KMS-11 (cell line): Measurements from ENCODE around the gene DDI2.

Experiments used
- H2AFZ ChIP-seq: fragments of 200-600 bp; sonication (generic); 2 replicates; pipeline ENCODE4 v1.6.1; 2016; ENCODE audit warnings: antibody characterized with exemption, mixed run types, low read depth
- H3K27ac ChIP-seq: fragments of 200-600 bp; sonication (generic); 2 replicates; pipeline ENCODE4 v1.6.1; 2016; ENCODE audit warnings: mild to moderate bottlenecking, mixed run types
- H3K27me3 ChIP-seq: fragments of 200-600 bp; sonication (generic); 2 replicates; pipeline ENCODE4 v1.6.1; 2017; ENCODE audit warnings: mild to moderate bottlenecking, low read depth, mixed run types, moderate library complexity; ENCODE audit not compliant: insufficient read depth
- H3K36me3 ChIP-seq: fragments of 200-600 bp; sonication (generic); 2 replicates; pipeline ENCODE4 v1.6.1; 2017; ENCODE audit warnings: mild to moderate bottlenecking, mixed run types; ENCODE audit not compliant: insufficient read depth
- H3K4me1 ChIP-seq: fragments of 200-600 bp; sonication (generic); 2 replicates; pipeline ENCODE4 v1.6.1; 2016; ENCODE audit warnings: mild to moderate bottlenecking, low read depth, mixed run types; ENCODE audit not compliant: poor library complexity, severe bottlenecking
- H3K4me2 ChIP-seq: fragments of 200-600 bp; sonication (generic); 2 replicates; pipeline ENCODE4 v1.7.0; 2016; ENCODE audit warnings: mild to moderate bottlenecking, mixed run types
- H3K4me3 ChIP-seq: fragments of 200-600 bp; sonication (generic); IDR thresholded peaks from 2 replicates; pipeline ENCODE4 v1.6.1; 2017; ENCODE audit warnings: low read depth, low read length, mixed read lengths; ENCODE audit not compliant: insufficient read depth
- H3K79me2 ChIP-seq: fragments of 200-600 bp; sonication (generic); 2 replicates; pipeline ENCODE4 v1.6.1; 2016; ENCODE audit warnings: low read depth, mixed run types; ENCODE audit not compliant: insufficient read depth
- H3K9ac ChIP-seq: fragments of 200-600 bp; sonication (generic); 2 replicates; pipeline ENCODE4 v1.6.1; 2016; ENCODE audit warnings: mild to moderate bottlenecking, mixed run types
- H4K20me1 ChIP-seq: fragments of 200-600 bp; sonication (generic); 2 replicates; pipeline ENCODE4 v1.6.1; 2016; ENCODE audit warnings: mild to moderate bottlenecking, mixed run types; ENCODE audit not compliant: insufficient read depth
- CTCF ChIP-seq: fragments of 200-600 bp; sonication (generic); conservative IDR thresholded peaks from 2 replicates; pipeline ENCODE4 v1.6.1; 2017; ENCODE audit warnings: low read depth, mild to moderate bottlenecking, antibody characterized with exemption, low read length, moderate library complexity, mixed read lengths

Gene DDI2

GRCh38 chr1:15633756-15634420 lies 16.6 kb downstream of the DDI2 start:
- no peak for TF ChIP-seq CTCF
- Histone ChIP-seq H3K4me1 (peaks cover 1% of the 10 kb centered on the region), H3K36me3 (peaks cover 13% of the 10 kb centered on the region; the same call in 1 of the 2 replicates), H3K27me3 (no peaks in the 10 kb centered on the region), H3K9ac (no peak overlapping the region), H4K20me1 (peaks cover 4% of the 10 kb centered on the region; the same call in 1 of the 2 replicates), H3K27ac (no peak overlapping the region), H3K4me3 (no peak overlapping the region), H3K79me2 (peaks cover 22% of the 10 kb centered on the region; the same call in 1 of the 2 replicates), H2AFZ (no peak overlapping the region), H3K4me2 (no peak overlapping the region)

- Histone ChIP-seq H3K4me1 (no peaks in the 10 kb centered on the region), H3K27ac (no peak overlapping the region), H3K4me2 (no peak overlapping the region), H3K36me3 (peaks cover 13% of the 10 kb centered on the region; the same call in 1 of the 2 replicates), H3K4me3 (no peak overlapping the region), H3K79me2 (0 out of 2 replicates have a peak, but pooled peaks cover 8% of the 10 kb centered on the region), H2AFZ (no peak overlapping the region), H3K27me3 (no peaks in the 10 kb centered on the region), H3K9ac (no peak overlapping the region), H4K20me1 (peaks cover 4% of the 10 kb centered on the region; the same call in 1 of the 2 replicates)
- TF ChIP-seq CTCF, result no peak
These were observed 19.2 kb downstream of the DDI2 start for GRCh38 chr1:15636436-15636835.

GRCh38 chr1:15637826-15638225 lies 20.6 kb downstream of the DDI2 start:
- Histone ChIP-seq H3K4me2 (no peak overlapping the region), H3K9ac (no peak overlapping the region), H2AFZ (no peak overlapping the region), H3K4me1 (no peaks in the 10 kb centered on the region), H3K27me3 (no peaks in the 10 kb centered on the region), H4K20me1 (peaks cover 4% of the 10 kb centered on the region; the same call in 1 of the 2 replicates), H3K36me3 (peaks cover 13% of the 10 kb centered on the region; the same call in 1 of the 2 replicates), H3K79me2 (no peaks in the 10 kb centered on the region), H3K27ac (no peak overlapping the region), H3K4me3 (no peak overlapping the region)
- TF ChIP-seq CTCF, result no peak

GRCh38 chr1:15639262-15639661 lies 22.0 kb downstream of the DDI2 start:
- no peak overlapping the region for H3K4me3 ChIP-seq
- no peak overlapping the region for H3K4me2 ChIP-seq
- peaks cover 13% of the 10 kb centered on the region; the same call in 1 of the 2 replicates for H3K36me3 ChIP-seq
- H2AFZ ChIP-seq, result no peak overlapping the region
- H3K9ac ChIP-seq, result no peak overlapping the region
- H4K20me1 ChIP-seq, result 0 out of 2 replicates have a peak, but pooled peaks cover 4% of the 10 kb centered on the region
- H3K79me2 ChIP-seq, result no peaks in the 10 kb centered on the region
- no peak for TF ChIP-seq CTCF
- no peaks in the 10 kb centered on the region for H3K27me3 ChIP-seq
- H3K4me1 ChIP-seq, result no peaks in the 10 kb centered on the region
- H3K27ac ChIP-seq, result no peak overlapping the region
